Thymus (tissue), 11 donors: ENCODE data around the gene MVB12A. TPM values are rescaled to one million over a fixed set of nuclear protein-coding genes. Genes with fewer than 3 reads are reported as not detected.

ENCODE experiments used
- DNase-seq, 9 donors: peaks; one replicate each; pipeline ENCODE4 v3.0.0-alpha.2; 2013; ENCODE audit warnings: low spot score in 9 of 9, low read depth in 6 of 9, missing footprints in 1 of 9
- H3K27ac ChIP-seq, 2 donors: one replicate each; pipeline ENCODE4 v1.5.1; 2013; ENCODE audit warnings: control low read depth in 1 of 2, low read depth in 1 of 2, low read length in 1 of 2, mild to moderate bottlenecking in 1 of 2, moderate library complexity in 1 of 2
- H3K27me3 ChIP-seq, 2 donors: one replicate each; pipeline ENCODE4 v1.5.1; 2013; ENCODE audit warnings: low read length in 1 of 2; ENCODE audit not compliant: control insufficient read depth in 2 of 2, insufficient read depth in 1 of 2
- H3K36me3 ChIP-seq, 2 donors: one replicate each; pipeline ENCODE4 v1.5.1; 2013; ENCODE audit warnings: low read length in 1 of 2, mild to moderate bottlenecking in 1 of 2, moderate library complexity in 1 of 2; ENCODE audit not compliant: control insufficient read depth in 2 of 2, insufficient read depth in 2 of 2
- H3K4me1 ChIP-seq, 2 donors: one replicate each; pipeline ENCODE4 v1.5.1; 2013; ENCODE audit warnings: low read length in 2 of 2; ENCODE audit not compliant: control insufficient read depth in 2 of 2, insufficient read depth in 2 of 2
- H3K4me3 ChIP-seq, 2 donors: one replicate each; pipeline ENCODE4 v1.5.1; 2013; ENCODE audit warnings: low read length in 2 of 2, control low read depth in 1 of 2, mild to moderate bottlenecking in 1 of 2
- H3K9me3 ChIP-seq, 2 donors: one replicate each; pipeline ENCODE4 v1.5.1; 2013; ENCODE audit warnings: low read length in 1 of 2, mild to moderate bottlenecking in 1 of 2; ENCODE audit not compliant: control insufficient read depth in 2 of 2, insufficient read depth in 1 of 2
- WGBS: extraction: QIAGEN DNeasy Blood & Tissue Kit; methylation state at CpG from one replicate; pipeline ENCODE4 v1.1.7; 2013; 5-methylcytosine and 5-hydroxymethylcytosine counted together
- polyA plus RNA-seq: library from polyadenylated mRNA; stranded (reverse); fragments of 200-250 nt; gene quantifications from one replicate; pipeline ENCODE4 v1.2.3, GENCODE V29; 2013
- total RNA-seq: library from RNA; stranded (reverse); fragments of 120-200 nt; gene quantifications from one replicate; pipeline ENCODE4 v1.2.4, GENCODE V29; 2013
- donor health status: healthy.

MVB12A gene
- total and polyA plus RNA-seq, 2 donors, result 27.8 to 56.8 TPM

DNA sequence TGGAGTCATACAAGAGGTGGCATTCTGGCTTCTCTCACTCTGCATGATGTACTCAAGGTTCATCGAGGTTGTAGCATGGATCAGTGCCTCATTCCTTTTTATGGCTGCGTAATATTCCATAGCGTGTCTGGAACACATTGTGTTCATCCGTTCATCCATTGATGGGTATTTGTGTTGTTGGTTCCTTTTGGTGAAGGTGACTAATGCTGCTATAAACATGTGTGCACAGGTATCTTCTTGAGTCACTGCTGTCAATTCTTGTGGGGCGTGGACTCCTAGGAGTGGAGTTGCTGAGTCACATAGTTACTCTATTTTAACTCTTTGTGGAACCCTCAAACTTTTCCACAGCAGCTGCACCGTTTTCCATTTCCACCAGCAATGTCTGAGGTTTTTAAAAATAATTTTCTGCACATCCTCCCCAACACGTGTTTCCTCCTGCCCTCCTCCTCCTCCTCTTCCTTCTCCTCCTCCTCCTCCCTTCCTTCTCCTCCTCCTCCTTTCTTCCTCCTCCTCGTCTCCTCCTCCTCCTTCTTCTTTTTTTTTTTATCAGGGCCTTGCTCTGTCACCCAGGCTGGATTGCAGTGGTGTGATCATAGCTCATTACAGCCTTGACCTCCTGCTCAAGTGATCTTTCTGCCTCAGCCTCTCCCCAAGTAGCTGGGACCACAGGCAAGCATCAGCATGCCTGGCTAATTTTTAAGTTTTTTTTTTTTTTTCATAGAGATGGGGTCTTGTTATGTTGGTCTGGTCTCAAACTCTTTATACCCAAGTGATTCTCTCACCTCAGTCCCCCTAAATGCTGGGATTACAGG lies 30.6 kb downstream of the MVB12A start:
- Histone ChIP-seq H3K9me3 (peaks cover 0 to 12% of the 10 kb centered on the region in 2 donors), H3K27ac (no peak overlapping the region), H3K36me3 (no peaks in the 10 kb centered on the region), H3K27me3 (peaks cover 24 to 73% of the 10 kb centered on the region in 2 donors), H3K4me3 (no peak overlapping the region), H3K4me1 (peaks cover 5 to 7% of the 10 kb centered on the region in 2 donors)
- 46% methylated on average over 8 of the region's 8 CpGs for WGBS
- peak in 1 of 9 donors; percentile 17 for DNase-seq

GRCh38 chr19:17451820-17452219 lies 32.0 kb downstream of the MVB12A start:
- no peak for DNase-seq
- WGBS, result 98% methylated on average over 4 of the region's 4 CpGs
- no peak overlapping the region for H3K27ac ChIP-seq
- no peak overlapping the region for H3K4me3 ChIP-seq
- H3K9me3 ChIP-seq, result peaks cover 0 to 12% of the 10 kb centered on the region in 2 donors
- no peaks in the 10 kb centered on the region for H3K36me3 ChIP-seq
- H3K4me1 ChIP-seq, result peaks cover 5 to 7% of the 10 kb centered on the region in 2 donors
- H3K27me3 ChIP-seq, result peaks cover 36 to 80% of the 10 kb centered on the region in 2 donors

DNA sequence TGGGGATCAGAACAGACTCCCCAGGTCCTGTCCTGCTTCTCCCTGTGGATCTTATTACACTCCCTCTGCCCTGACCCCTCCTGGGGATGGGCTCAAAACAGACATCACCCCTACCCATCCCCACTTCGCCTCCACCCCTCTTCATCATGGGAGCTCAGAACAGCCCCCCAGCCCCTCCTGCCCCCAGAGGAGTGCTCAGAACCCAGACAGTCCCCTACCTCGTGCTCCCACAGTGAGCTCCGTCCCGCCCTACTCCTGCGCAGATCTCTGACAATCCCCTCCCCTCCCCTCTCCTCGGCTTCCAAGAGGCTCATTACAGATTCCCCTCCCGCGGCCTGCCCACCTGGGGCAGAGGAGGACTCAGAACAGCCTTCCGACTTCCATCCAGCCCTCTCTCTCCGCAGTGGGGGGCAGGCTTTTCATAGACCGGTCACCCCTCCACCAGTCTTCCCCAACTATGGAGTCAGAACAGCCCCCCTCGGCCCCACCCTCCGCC lies 34.8 kb downstream of the MVB12A start:
- Histone ChIP-seq H3K9me3 (peaks cover 0 to 7% of the 10 kb centered on the region in 2 donors), H3K4me1 (peaks cover 0 to 7% of the 10 kb centered on the region in 2 donors), H3K27me3 (peaks cover 20 to 71% of the 10 kb centered on the region in 2 donors), H3K27ac (no peak overlapping the region), H3K4me3 (no peak overlapping the region), H3K36me3 (no peaks in the 10 kb centered on the region)
- DNase-seq, result no peak
- WGBS, result 43% methylated on average over 13 of the region's 13 CpGs

DNA sequence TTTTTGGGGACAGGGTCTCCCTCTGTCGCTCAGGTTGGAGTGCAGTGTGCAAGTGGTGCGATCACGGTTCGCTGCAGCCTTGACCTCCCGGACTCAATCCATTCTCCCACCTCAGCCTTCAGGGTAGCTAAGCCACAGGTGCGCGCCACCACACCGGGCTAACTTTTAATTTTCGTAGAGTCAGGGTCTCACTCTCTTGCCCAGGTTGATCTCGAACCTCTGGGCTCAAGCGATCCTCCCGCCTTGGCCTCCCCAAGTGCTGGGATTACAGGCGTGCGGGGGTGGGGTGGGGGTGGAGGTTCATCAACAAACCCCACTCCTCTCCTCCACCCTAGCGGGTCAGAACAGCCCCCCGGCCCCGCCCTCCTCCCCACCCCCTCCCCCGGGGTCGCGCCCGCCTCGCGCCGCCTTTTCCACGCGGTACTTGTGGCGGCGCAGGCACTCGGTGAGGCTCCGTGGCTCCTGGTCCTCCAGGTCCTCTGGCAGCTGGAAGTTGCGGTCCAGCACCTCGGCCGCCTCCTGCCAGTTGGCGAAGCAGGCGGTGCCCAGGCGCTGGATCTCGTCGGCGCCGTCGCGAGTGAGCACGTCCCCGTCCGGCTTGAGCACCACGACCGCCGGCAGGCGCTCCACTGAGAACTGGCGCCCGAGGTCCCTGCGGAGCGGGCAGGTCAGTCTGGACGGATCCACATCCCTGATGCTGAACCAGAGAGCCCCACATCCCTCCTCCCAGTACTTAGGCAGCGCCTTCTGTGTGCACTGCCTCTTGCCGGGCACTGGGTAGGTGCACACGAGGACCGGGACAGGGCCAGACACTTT lies 35.7 kb downstream of the MVB12A start:
- no peak overlapping the region for H3K27ac ChIP-seq
- DNase-seq, result no peak
- WGBS, result 24% methylated on average over 58 of the region's 58 CpGs
- H3K27me3 ChIP-seq, result peaks cover 20 to 67% of the 10 kb centered on the region in 2 donors
- H3K9me3 ChIP-seq, result peaks cover 0 to 7% of the 10 kb centered on the region in 2 donors
- no peaks in the 10 kb centered on the region for H3K36me3 ChIP-seq
- H3K4me3 ChIP-seq, result no peak overlapping the region
- peaks cover 0 to 7% of the 10 kb centered on the region in 2 donors for H3K4me1 ChIP-seq

GRCh38 chr19:17456127-17456526 lies 36.3 kb downstream of the MVB12A start:
- WGBS, result 85% methylated on average over 11 of the region's 11 CpGs
- Histone ChIP-seq H3K36me3 (no peaks in the 10 kb centered on the region), H3K4me3 (no peak overlapping the region), H3K27me3 (peaks cover 20 to 65% of the 10 kb centered on the region in 2 donors), H3K27ac (no peak overlapping the region), H3K9me3 (peaks cover 0 to 7% of the 10 kb centered on the region in 2 donors), H3K4me1 (peaks cover 0 to 7% of the 10 kb centered on the region in 2 donors)
- DNase-seq, result no peak

DNA sequence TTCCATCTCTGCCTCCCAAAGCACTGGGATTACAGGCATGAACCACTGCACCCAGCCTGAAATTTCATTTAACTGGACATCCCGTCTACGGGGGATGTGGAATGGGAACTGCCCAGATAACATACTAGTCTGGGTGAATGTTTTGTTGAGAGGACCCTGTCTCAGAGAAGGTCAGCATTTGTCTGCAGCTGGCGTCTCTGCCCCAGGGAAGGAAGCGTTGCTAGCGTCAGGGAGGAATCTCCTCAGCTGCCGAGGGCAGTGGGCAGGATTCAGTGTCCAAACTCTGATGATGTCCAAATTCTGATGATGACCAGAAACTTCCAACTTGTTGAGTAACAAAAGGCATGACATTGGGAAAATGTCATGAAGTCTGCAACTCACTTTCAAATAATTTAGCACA lies 37.8 kb downstream of the MVB12A start:
- Histone ChIP-seq H3K4me1 (peaks cover 0 to 7% of the 10 kb centered on the region in 2 donors), H3K27me3 (peaks cover 20 to 63% of the 10 kb centered on the region in 2 donors), H3K36me3 (no peaks in the 10 kb centered on the region), H3K9me3 (peaks cover 0 to 7% of the 10 kb centered on the region in 2 donors), H3K4me3 (no peak overlapping the region), H3K27ac (no peak overlapping the region)
- no peak for DNase-seq
- 88% methylated on average over 6 of the region's 6 CpGs for WGBS

DNA sequence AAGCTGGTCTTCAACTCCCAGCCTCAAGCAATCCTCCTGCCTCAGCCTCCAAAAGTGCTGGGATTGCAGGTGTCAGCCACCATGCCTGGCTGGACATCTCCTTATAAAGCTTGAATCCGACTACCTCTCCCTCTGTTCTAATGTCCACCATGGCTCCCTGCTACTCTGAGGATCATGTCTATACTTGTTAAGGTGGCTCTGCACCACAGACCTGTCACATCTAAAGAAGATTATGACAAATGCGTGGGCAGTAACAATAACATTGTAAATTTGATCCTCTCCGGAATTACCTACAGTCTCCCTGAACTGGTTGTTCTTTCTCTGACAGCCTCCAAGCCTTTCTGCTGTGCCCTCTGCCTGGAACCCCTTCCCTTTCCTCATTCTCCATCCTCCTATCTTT lies 39.1 kb downstream of the MVB12A start:
- peaks cover 20 to 54% of the 10 kb centered on the region in 2 donors for H3K27me3 ChIP-seq
- H3K4me1 ChIP-seq, result peaks cover 0 to 5% of the 10 kb centered on the region in 2 donors
- H3K27ac ChIP-seq, result no peak overlapping the region
- H3K9me3 ChIP-seq, result no peaks in the 10 kb centered on the region
- no peak for DNase-seq
- no peak overlapping the region for H3K4me3 ChIP-seq
- H3K36me3 ChIP-seq, result no peaks in the 10 kb centered on the region
- WGBS, result 94% methylated on average over 3 of the region's 3 CpGs

DNA sequence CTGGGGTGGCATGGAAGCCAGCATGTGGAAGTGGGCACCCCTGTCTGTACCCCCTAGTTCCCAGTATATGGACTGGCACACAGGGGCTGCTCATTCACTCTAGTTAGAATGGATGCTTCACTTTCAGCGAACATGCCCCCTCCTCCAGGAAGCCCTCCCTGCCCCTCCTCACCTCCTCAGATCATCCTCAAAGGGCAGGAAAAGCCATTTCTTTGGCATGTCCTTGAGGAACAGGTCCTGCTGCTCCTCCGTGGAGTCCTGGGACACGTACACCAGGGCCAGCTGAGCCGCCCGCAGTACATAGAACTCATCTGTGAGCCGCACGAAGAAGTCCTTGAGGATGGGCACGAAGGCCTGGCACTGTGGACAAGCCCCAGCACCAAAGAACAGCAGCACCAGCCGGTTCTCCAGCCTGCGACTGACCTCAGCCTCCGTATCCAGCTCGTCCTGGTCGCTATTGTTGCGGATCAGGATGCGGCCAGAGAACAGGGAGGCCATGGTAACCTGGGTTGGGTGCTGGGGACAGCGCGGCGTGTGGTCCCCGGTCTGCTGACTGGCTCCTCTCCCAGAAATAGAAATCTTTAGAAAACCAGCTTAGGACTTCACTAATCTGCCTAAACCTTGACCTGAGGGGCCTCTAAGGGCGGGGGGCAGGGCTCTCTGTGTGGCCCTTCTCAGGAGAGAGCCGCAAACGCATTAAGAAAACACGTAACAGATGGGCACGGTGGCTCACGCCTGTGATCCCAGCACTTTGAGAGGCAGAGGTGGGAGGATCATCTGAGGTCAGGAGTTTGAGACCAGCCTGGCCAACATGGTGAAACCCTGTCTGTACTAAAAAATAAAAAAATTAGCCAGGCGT lies 40.8 kb downstream of the MVB12A start, which contains the start of gene NXNL1:
Gene NXNL1 (minus strand): TSS at position 555 of the 859 bp plus-strand sequence. CDS start 57 bp downstream, at position 498.
- H3K9me3 ChIP-seq, result no peaks in the 10 kb centered on the region
- no peaks in the 10 kb centered on the region for H3K36me3 ChIP-seq
- no peak within 1 kb of the TSS for H3K27ac ChIP-seq
- H3K4me3 ChIP-seq, result no peak within 1 kb of the TSS
- H3K4me1 ChIP-seq, result no peaks in the 10 kb centered on the region
- WGBS, result 97% methylated on average over 26 of the region's 26 CpGs
- no peak for DNase-seq
- H3K27me3 ChIP-seq, result peaks cover 12 to 41% of the 10 kb centered on the region in 2 donors
